AG09309 (cell line): ENCODE data around the gene DENND11.

Experiments
- DNase-seq: peaks from one replicate; pipeline ENCODE4 v3.0.0-alpha.2; 2010; ENCODE audit warnings: low read depth
- H3K4me3 ChIP-seq: 2 replicates; pipeline ENCODE4 v1.5.1; 2011; ENCODE audit warnings: mild to moderate bottlenecking, low read depth, low read length, moderate library complexity; ENCODE audit not compliant: control insufficient read depth
- CTCF ChIP-seq: IDR thresholded peaks from 2 replicates; pipeline ENCODE4 v1.5.1; 2011; ENCODE audit warnings: mild to moderate bottlenecking, low read depth, low read length, inconsistent platforms; ENCODE audit not compliant: insufficient read depth, control insufficient read depth; ENCODE audit errors: missing control alignments

Gene DENND11

GRCh38 chr7:141702047-141702567 is at the start of gene DENND11:
TSS of gene DENND11 (minus strand) at chr7:141702166. CDS start at chr7:141702153, 13 bp downstream.
- no peak for TF ChIP-seq CTCF
- DNase-seq, result no peak
- H3K4me3 ChIP-seq, result peak within 1 kb of the TSS; percentile 69

GRCh38 chr7:141748396-141748795 is 46.4 kb upstream of the DENND11 start:
- no peak overlapping the region for H3K4me3 ChIP-seq
- no peak for DNase-seq
- TF ChIP-seq CTCF, result no peak

- no peak overlapping the region for H3K4me3 ChIP-seq
- no peak for DNase-seq
- TF ChIP-seq CTCF, result no peak
These were observed 42.2 kb upstream of the DENND11 start for GRCh38 chr7:141744131-141744530.

GRCh38 chr7:141742229-141742628 is 40.3 kb upstream of the DENND11 start:
- no peak for TF ChIP-seq CTCF
- H3K4me3 ChIP-seq, result no peak overlapping the region
- DNase-seq, result no peak

GRCh38 chr7:141739250-141739649 is 37.3 kb upstream of the DENND11 start:
- no peak for DNase-seq
- no peak overlapping the region; the same call in 1 of the 2 replicates for H3K4me3 ChIP-seq
- no peak for TF ChIP-seq CTCF

- no peak for TF ChIP-seq CTCF
- DNase-seq, result no peak
- peak overlapping the region; percentile 70 for H3K4me3 ChIP-seq
These were observed 36.6 kb upstream of the DENND11 start for GRCh38 chr7:141738592-141739013.

- DNase-seq, result peak; percentile 88
These were observed 36.0 kb upstream of the DENND11 start, which contains the start of gene SSBP1 for GRCh38 chr7:141737836-141738591. TSS of gene SSBP1 (plus strand) at chr7:141738358. CDS start at chr7:141739167, 809 bp downstream.

More at GRCh38 chr7:141737836-141738591, 36.0 kb upstream of the DENND11 start, which contains the start of gene SSBP1:
- peak; percentile 85 for TF ChIP-seq CTCF
- H3K4me3 ChIP-seq, result peak within 1 kb of the TSS; percentile 70
